Measurements from ENCODE around the gene GDPD5. TPM values are rescaled to one million over a fixed set of nuclear protein-coding genes. Genes with fewer than 3 reads are reported as not detected.

Gene GDPD5
- total and polyA plus RNA-seq, 10 of the 15 experiments (the other 5 are each of a cell fraction or from before 2014, with no cell fraction given), result 0.10 to 30.0 (median 6.7) TPM

DNA sequence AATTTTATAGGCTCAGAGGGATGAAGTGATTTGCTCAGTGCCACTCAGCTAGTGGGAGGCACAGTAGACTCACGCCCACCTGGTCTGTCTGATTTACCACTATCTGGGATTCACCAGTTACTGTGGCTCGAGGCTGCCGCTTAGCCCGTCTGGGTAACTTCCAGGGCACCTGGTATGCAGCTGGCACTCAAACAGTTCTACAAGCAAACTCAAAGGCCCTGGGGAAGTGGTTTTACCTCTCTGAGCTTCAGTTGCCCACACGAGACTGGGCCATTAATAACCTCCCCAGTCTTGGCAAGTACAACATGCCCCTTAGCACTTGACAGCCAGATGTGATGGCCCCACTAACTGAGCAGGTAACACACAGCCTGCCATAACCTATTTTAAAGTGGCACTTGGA is 2.6 kb downstream of the GDPD5 start (continued):
- TF ChIP-seq FOS (IDR thresholded peaks at IDR 0.05; ENCODE audit: borderline replicate concordance, extremely low read depth, insufficient read length), result no peak
- no peak for TF ChIP-seq KLF5 (IDR thresholded peaks at IDR 0.05; ENCODE audit: partially characterized antibody)
- no peak for TF ChIP-seq SUPT20H (IDR thresholded peaks at IDR 0.05; ENCODE audit: borderline replicate concordance, control insufficient read depth, low read depth, low read length)
- TF ChIP-seq PBX3 (IDR thresholded peaks at IDR 0.05; ENCODE audit: insufficient replicate concordance, low read depth, low read length), result no peak

DNA sequence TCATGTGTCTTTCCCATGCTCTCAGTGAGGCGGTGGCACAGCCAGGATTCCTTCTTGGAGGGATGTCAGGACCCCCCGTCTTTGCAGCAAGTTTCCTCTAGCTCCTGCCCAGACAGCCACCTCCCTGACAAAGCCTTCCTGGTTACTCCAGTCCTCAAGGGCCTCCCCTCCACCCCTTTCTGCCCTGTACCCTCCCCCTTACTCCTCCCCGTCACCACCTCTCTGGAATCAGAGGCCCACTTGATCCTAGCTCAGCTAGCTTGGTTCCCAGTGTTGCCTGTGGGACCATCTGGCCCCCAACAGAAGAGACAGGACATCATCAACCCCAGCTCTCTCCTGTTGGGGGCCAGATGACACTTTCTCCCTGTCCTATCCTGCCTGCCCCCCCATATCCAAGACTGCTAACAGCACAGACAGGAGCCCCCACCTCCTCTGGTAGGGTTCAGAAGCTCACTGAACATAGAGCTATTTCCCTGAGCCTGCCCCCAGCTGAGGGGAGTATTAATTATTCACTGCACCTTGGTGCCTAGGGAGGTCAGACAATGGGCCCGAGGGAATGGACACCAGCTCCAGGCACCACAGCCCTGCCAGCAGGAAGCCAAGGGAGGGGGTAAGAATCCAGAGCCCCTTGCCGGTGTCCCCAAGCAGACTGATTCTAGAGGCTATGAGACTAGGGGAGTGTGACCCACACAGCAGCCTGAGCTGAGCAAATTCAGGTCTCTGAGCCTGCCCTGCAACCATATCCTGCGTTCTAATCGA is 3.3 kb downstream of the GDPD5 start:
- Histone ChIP-seq H4K20me1 (ENCODE audit: control insufficient read depth, insufficient read depth) (no peaks in the 10 kb centered on the region), H3K4me3 (no peak overlapping the region), H3K9ac (ENCODE audit: control insufficient read depth, insufficient read depth, low read length) (no peak overlapping the region), H3K4me2 (ENCODE audit: control insufficient read depth, insufficient read depth) (no peak overlapping the region), H3K9me3 (replicated peaks; ENCODE audit: control insufficient read depth, insufficient read depth, low read length) (no peaks in the 10 kb centered on the region), H3K27me3 (replicated peaks in 1 of 2; ENCODE audit: control insufficient read depth in 2 of 2, insufficient read depth in 2 of 2, low read length in 1 of 2) (0 out of 4 replicates have a peak, but pooled peaks cover 0 to 3% of the 10 kb centered on the region in 2 experiments), H3K4me1 (ENCODE audit: control insufficient read depth, insufficient read depth, low read length) (peaks cover 35% of the 10 kb centered on the region), H2AFZ (ENCODE audit: control insufficient read depth, low read depth, low read length) (no peak overlapping the region), H3K79me2 (ENCODE audit: control insufficient read depth, insufficient read depth, low read length) (no peaks in the 10 kb centered on the region), H3K27ac (ENCODE audit: control insufficient read depth, insufficient read depth) (no peak overlapping the region), H3K36me3 (ENCODE audit: control insufficient read depth in 2 of 2, insufficient read depth in 2 of 2, low read length in 1 of 2) (no peaks in the 10 kb centered on the region)
- ChIA-PET CTCF (interaction anchor here (0.6 to 15.9 kb wide), 10 partner anchors 11 to 456 kb away, joined by 3 to 288 read pairs (median 4); no protein-coding TSS in a partner anchor), POLR2A (interaction anchor here (0.6 to 1.3 kb wide), 3 partner anchors 30 to 535 kb away, joined by 3 to 7 read pairs (median 5); no protein-coding TSS in a partner anchor), SMC1A (ENCODE audit: uncharacterized antibody, unreplicated experiment) (interaction anchor here (0.6 to 3.5 kb wide), 13 partner anchors 10 to 197 kb away, joined by 3 to 14 read pairs (median 3); no protein-coding TSS in a partner anchor), RAD21 (ENCODE audit: unreplicated experiment) (interaction anchor here (1.1 to 2.5 kb wide), 6 partner anchors 10 to 115 kb away, joined by 3 to 10 read pairs (median 4); no protein-coding TSS in a partner anchor)
- intact Hi-C loops (cut with micrococcal nuclease; ENCODE audit: unreplicated experiment), result no loop called here
- no peak for ATAC-seq
- in situ Hi-C loops (cut with MboI), result no loop called here
- TF ChIP-seq RBBP5 (conservative IDR thresholded peaks at IDR 0.05) (no peak), ZBTB40 (IDR thresholded peaks at IDR 0.05; ENCODE audit: borderline replicate concordance) (no peak), ZBED1 (IDR thresholded peaks at IDR 0.05; ENCODE audit: borderline replicate concordance) (no peak), PAX8 (IDR thresholded peaks at IDR 0.05) (no peak), IRF4 (IDR thresholded peaks at IDR 0.05; ENCODE audit: low read depth, low read length) (no peak), FOXK2 (IDR thresholded peaks at IDR 0.05) (no peak), SMAD1 (IDR thresholded peaks at IDR 0.05; ENCODE audit: low read depth, partially characterized antibody) (no peak), EGR1 (IDR thresholded peaks at IDR 0.05; ENCODE audit: borderline replicate concordance in 1 of 2, low read depth in 2 of 2, low read length in 2 of 2) (no peak), BHLHE40 (IDR thresholded peaks at IDR 0.05; ENCODE audit: borderline replicate concordance in 1 of 2, low read depth in 2 of 2, low read length in 1 of 2) (no peak)
- no peak for DNase-seq (ENCODE audit: low read depth, low spot score)
- WGBS (ENCODE audit: insufficient coverage, insufficient replicate concordance, low lambda C conversion rate, missing lambda C conversion rate), result 68% methylated on average over 6 of the region's 7 CpGs
- no peak for FAIRE-seq
- no TSS peak for BruUV-seq (replicated peaks)
